GM15510 (cell line): ENCODE measurements around the gene SRD5A2.

Experiments
- POLR2A ChIP-seq: IDR thresholded peaks from 3 replicates; pipeline ENCODE4 v1.6.1; 2011; ENCODE audit warnings: borderline replicate concordance; ENCODE audit not compliant: insufficient read length; ENCODE audit errors: extremely low read depth

Gene SRD5A2, protein sequence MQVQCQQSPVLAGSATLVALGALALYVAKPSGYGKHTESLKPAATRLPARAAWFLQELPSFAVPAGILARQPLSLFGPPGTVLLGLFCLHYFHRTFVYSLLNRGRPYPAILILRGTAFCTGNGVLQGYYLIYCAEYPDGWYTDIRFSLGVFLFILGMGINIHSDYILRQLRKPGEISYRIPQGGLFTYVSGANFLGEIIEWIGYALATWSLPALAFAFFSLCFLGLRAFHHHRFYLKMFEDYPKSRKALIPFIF

DNA sequence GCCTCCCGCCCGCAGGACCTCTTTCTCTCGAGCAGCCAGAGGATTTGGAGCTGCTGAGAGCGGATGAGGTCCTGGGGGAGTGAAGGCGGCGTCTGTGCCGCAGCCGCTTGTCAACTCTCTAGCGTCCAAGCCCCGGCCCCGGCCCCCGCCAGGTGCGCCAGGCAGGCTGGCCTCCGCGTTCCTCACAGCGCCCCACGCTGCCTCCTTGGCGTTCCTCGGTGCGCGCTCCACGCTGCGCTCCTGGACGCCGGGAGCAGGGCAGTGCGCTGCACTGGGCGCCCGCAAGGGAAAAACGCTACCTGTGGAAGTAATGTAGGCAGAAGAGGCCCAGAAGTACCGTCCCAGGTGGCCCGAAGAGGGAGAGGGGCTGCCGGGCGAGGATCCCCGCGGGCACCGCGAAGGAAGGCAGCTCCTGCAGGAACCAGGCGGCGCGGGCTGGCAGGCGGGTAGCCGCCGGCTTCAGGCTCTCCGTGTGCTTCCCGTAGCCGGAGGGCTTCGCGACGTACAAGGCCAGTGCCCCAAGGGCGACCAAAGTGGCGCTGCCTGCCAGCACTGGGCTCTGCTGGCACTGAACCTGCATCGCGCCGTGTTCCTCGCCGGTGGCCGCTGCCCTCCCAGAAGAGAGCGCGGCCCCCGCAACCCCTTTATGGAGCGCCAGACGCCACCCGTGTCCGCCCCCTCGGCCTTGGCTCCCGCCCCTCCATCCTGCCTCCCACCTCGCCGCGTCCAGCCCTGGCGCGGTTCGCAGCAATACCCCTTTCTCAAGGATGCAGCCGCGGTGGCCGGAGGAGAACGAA, at the start of gene SRD5A2:
Gene SRD5A2, minus strand, starts transcription at position 618 of the 797 bp plus-strand sequence. Its CDS starts 38 bp downstream, at position 580.
- no peak for TF ChIP-seq POLR2A

DNA sequence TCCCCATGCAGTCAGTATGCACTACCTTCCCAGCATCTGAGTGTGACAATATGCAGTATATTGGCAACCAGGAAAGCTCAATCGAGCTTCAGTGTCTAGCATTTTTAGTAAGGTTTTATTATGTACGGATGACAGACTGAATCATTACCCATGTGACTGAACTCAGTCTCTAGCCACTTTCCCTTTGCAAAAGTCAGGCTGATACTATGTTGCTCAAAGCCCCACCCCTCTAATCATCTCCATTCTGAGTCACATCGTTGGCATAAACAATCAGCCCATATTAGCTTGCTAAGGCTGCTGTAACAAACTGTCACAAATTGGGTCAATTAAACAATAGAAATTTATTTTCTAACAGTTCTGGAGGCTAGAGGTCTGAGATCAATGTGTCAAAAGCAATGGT, 25.8 kb upstream of the SRD5A2 start:
- no peak for TF ChIP-seq POLR2A

DNA sequence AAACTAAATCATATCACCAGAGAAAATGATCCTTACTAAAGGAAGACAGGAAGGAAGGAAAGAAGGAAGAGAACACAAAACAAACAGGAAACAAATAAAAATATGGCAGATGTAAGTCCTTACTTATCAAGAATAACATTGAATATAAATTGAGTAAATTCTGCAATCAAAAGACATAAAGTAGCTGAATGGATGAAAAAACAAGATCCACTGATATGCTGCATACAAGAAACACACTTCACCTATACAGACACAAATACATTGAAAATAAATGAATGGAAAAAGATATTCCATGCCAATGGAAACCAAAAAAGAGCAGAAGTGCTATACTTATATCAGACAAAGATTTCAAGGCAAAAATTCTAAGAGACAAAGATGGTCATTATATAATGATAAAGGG, 18.0 kb upstream of the SRD5A2 start:
- TF ChIP-seq POLR2A = no peak

- TF ChIP-seq POLR2A = no peak
These were observed 5.5 kb upstream of the SRD5A2 start for GRCh38 chr2:31586230-31586629.

GRCh38 chr2:31581124-31581795, 522 bp upstream of the SRD5A2 start:
- TF ChIP-seq POLR2A = no peak

GRCh38 chr2:31579996-31580320, 780 bp downstream of the SRD5A2 start:
- no peak for TF ChIP-seq POLR2A

DNA sequence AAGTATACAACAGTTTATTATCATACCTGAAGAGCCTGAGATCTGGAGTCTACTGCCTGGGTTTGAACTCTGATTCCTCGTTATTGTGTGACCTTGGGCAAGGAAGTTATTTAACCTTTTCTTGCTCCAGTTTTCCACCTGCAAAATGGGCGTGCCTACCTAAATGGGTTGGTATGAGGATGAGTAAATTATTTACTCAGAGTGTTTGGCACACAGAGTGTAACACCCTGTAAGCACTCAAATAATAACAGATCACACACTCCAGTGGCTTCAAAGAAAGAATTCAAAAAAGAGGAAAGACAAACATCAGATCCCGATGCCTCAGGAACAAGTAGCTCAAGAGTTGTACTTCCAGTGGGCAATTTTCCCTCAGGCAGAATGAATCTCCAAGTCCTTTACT, 2.4 kb downstream of the SRD5A2 start:
- no peak for TF ChIP-seq POLR2A

- no peak for TF ChIP-seq POLR2A
These were observed 3.6 kb downstream of the SRD5A2 start for GRCh38 chr2:31577143-31577542.

DNA sequence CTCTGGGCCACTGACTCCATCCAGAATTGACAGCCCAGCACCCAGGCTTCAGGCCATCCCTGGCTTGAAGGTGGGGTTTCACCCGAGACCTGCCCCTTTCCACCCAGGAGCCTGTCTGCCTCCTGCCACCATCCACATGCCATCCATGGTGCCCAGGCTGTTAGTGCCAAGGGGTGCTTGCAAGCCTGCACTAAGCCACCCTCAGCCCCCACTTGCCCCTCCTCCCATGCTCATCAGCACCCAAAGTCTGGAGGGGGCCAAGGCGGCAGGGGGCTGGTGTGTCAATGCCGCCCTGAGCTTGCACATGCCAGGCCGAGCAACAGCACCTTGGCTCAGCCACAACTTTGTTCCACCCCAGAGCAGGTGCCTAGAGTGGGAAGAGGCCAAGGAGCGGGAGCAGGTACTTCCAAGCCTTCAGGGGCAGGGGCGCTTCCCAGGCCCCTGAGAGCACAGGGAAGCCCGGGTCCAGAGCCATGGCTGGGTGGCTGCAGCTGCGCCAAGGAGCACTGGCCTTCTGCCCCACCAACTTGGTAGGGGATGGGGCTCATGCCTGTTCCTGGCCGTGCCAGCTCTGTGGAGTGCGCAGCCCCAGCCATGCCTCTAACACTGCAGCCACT, 12.0 kb downstream of the SRD5A2 start:
- TF ChIP-seq POLR2A = no peak

- no peak for TF ChIP-seq POLR2A
These were observed 13.1 kb downstream of the SRD5A2 start for GRCh38 chr2:31567679-31568078.

DNA sequence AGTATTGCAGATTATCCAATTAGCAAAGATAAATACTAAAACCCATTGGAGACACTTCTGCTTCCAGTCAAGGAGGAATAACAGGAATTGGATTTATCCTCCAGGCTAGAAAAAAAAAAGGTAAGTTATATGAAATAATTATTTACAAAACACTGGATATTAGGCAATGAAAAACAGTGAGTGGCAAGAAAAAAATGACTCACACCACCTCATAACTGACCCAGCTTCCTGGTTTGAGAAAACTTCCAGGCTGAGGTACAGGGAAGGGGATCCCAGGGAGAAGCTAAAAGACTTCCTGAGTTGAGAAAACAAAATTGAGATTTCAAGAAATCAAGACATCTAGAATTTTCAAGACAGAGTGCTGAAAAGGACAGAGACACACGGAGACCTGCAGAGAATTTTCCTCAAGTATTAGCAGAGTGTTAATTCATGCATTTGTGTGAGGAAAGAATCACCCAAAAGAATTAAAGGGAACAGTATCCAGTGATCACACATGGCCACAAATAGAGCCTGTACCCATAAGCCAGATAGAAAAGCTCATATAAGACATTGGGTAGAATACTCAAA, 17.4 kb downstream of the SRD5A2 start:
- TF ChIP-seq POLR2A = no peak

DNA sequence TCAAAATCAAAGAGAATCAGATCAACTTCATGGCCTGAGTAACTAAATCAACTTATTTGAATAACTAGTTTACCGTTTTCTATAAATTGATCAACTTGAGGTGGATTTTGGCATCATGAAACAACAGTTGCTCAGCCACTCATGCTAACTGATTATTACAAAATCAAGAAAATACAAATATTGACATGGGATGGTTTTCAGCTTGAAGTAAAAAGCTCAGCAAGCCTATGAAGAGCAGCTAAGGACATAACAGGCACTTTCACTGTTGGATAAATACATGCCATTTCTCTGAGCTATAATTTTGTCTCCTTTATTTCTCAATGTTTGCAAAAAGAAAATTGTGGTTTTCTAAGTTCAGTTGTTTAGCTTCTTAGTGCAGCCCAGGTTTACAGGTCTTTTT, 18.9 kb downstream of the SRD5A2 start:
- no peak for TF ChIP-seq POLR2A

- no peak for TF ChIP-seq POLR2A
These were observed 22.1 kb downstream of the SRD5A2 start for GRCh38 chr2:31558401-31559295.

- no peak for TF ChIP-seq POLR2A
These were observed 23.8 kb downstream of the SRD5A2 start for GRCh38 chr2:31556940-31557339.
